Mammary epithelial cell (primary cell): ENCODE results near the gene MXI1.

Experiments used
- CTCF ChIP-seq, 2 donors: IDR thresholded peaks in 1 of 2; conservative IDR thresholded peaks in 1 of 2; 2 replicates each; pipeline ENCODE4 v1.5.1; 2011 to 2012; ENCODE audit warnings: inconsistent platforms in 2 of 2, low read length in 2 of 2, mild to moderate bottlenecking in 2 of 2, control low read depth in 1 of 2, low read depth in 1 of 2; ENCODE audit not compliant: insufficient read depth in 1 of 2; ENCODE audit errors: extremely low read depth in 1 of 2
- EZH2 ChIP-seq: IDR thresholded peaks from 2 replicates; pipeline ENCODE4 v1.6.1; 2012; ENCODE audit warnings: low read length, inconsistent platforms, borderline replicate concordance

GRCh38 chr10:110277591-110277990 lies 70.2 kb downstream of the MXI1 start:
- no peak for TF ChIP-seq CTCF (conservative IDR thresholded peaks at IDR 0.05 in 1 of 2, IDR thresholded peaks at IDR 0.05 in 1 of 2; ENCODE audit: extremely low read depth in 1 of 2, insufficient read depth in 1 of 2, low read depth in 1 of 2, low read length in 2 of 2)
- no peak for TF ChIP-seq EZH2
